Measurements from ENCODE around the gene GID8. TPM values are rescaled to one million over a fixed set of nuclear protein-coding genes. Genes with fewer than 3 reads are reported as not detected.

Gene GID8
- total and polyA plus RNA-seq, 2 of the 13 experiments (the other 11 are each of a cell fraction or from before 2014, with no cell fraction given): 39.6 to 59.8 TPM

DNA sequence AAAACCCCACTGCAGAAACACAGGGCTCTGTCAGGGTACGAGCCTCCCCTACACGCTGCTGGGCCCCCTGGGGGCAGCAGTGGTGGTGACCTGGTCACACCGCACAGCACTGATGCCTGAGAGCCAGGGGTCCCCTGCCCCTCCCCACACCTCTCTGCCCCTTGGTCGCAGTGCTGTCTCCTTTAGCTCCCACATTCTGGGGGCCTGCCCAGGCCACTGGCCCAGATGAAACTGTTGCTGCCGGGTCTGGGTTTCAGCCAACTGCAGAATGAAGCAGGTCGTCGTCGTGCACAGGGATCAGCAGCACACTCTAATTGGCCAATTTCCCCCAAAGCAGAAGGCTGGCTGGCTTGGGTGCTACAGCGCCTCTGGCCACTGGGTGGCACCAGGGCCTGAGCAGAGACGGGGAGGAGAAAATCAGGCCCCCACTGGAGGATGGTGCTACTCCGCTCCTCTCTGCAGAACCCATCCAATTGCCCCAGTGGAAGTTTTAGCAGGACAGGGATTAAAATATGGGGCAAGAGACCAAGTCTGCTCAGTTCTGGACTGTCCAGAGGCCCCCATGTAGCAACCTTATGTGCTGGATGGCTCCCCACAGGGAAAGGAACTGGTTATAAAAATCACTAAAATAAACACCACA lies 37.8 kb upstream of the GID8 start (continued):
- TF ChIP-seq, protein P1, sequence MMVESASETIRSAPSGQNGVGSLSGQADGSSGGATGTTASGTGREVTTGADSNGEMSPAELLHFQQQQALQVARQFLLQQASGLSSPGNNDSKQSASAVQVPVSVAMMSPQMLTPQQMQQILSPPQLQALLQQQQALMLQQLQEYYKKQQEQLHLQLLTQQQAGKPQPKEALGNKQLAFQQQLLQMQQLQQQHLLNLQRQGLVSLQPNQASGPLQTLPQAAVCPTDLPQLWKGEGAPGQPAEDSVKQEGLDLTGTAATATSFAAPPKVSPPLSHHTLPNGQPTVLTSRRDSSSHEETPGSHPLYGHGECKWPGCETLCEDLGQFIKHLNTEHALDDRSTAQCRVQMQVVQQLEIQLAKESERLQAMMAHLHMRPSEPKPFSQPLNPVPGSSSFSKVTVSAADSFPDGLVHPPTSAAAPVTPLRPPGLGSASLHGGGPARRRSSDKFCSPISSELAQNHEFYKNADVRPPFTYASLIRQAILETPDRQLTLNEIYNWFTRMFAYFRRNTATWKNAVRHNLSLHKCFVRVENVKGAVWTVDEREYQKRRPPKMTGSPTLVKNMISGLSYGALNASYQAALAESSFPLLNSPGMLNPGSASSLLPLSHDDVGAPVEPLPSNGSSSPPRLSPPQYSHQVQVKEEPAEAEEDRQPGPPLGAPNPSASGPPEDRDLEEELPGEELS (CRISPR knock-in tag; IDR thresholded peaks at IDR 0.05): peak; percentile 72
- TF ChIP-seq, protein P2, sequence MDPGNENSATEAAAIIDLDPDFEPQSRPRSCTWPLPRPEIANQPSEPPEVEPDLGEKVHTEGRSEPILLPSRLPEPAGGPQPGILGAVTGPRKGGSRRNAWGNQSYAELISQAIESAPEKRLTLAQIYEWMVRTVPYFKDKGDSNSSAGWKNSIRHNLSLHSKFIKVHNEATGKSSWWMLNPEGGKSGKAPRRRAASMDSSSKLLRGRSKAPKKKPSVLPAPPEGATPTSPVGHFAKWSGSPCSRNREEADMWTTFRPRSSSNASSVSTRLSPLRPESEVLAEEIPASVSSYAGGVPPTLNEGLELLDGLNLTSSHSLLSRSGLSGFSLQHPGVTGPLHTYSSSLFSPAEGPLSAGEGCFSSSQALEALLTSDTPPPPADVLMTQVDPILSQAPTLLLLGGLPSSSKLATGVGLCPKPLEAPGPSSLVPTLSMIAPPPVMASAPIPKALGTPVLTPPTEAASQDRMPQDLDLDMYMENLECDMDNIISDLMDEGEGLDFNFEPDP (CRISPR knock-in tag; conservative IDR thresholded peaks at IDR 0.05): no peak
- TF ChIP-seq MLLT10 (CRISPR knock-in tag; IDR thresholded peaks at IDR 0.05) (peak; percentile 64; the same call in 1 of the 2 replicates), RXRA (CRISPR knock-in tag; IDR thresholded peaks at IDR 0.05) (peak; percentile 71), RAD21 (CRISPR knock-in tag; IDR thresholded peaks at IDR 0.05) (peak; percentile 95), FIP1L1 (IDR thresholded peaks at IDR 0.05; ENCODE audit: borderline replicate concordance, insufficient read depth, low read depth, low read length) (peak; percentile 97; the same call in 1 of the 2 replicates), ZNF670 (CRISPR knock-in tag; IDR thresholded peaks at IDR 0.05; ENCODE audit: borderline replicate concordance) (no peak), ARNTL (CRISPR knock-in tag; IDR thresholded peaks at IDR 0.05) (peak; percentile 8; the same call in 1 of the 2 replicates), BHLHE40 (IDR thresholded peaks at IDR 0.05; ENCODE audit: low read length) (no peak), XRCC5 (optimal IDR thresholded peaks at IDR 0.05; ENCODE audit: low read length) (peak; percentile 99), SRF (IDR thresholded peaks at IDR 0.05; ENCODE audit: low read depth, low read length) (peak; percentile 11; the same call in 1 of the 2 replicates), NFKB2 (CRISPR knock-in tag; IDR thresholded peaks at IDR 0.05; ENCODE audit: borderline replicate concordance) (peak; percentile 96), CHD4 (IDR thresholded peaks at IDR 0.05; ENCODE audit: borderline replicate concordance, low read length) (no peak), MTA1 (CRISPR knock-in tag; IDR thresholded peaks at IDR 0.05; ENCODE audit: borderline replicate concordance) (peak; percentile 77; the same call in 1 of the 2 replicates), POLR2G (IDR thresholded peaks at IDR 0.05; ENCODE audit: low read depth, low read length) (peak; percentile 92), ZNF644 (CRISPR knock-in tag; IDR thresholded peaks at IDR 0.05; ENCODE audit: low read depth) (no peak; the same call in 1 of the 2 replicates)
- TF ChIP-seq, protein P3, sequence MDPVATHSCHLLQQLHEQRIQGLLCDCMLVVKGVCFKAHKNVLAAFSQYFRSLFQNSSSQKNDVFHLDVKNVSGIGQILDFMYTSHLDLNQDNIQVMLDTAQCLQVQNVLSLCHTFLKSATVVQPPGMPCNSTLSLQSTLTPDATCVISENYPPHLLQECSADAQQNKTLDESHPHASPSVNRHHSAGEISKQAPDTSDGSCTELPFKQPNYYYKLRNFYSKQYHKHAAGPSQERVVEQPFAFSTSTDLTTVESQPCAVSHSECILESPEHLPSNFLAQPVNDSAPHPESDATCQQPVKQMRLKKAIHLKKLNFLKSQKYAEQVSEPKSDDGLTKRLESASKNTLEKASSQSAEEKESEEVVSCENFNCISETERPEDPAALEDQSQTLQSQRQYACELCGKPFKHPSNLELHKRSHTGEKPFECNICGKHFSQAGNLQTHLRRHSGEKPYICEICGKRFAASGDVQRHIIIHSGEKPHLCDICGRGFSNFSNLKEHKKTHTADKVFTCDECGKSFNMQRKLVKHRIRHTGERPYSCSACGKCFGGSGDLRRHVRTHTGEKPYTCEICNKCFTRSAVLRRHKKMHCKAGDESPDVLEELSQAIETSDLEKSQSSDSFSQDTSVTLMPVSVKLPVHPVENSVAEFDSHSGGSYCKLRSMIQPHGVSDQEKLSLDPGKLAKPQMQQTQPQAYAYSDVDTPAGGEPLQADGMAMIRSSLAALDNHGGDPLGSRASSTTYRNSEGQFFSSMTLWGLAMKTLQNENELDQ (CRISPR knock-in tag; IDR thresholded peaks at IDR 0.05; ENCODE audit: borderline replicate concordance): no peak
- TF ChIP-seq, protein P4, sequence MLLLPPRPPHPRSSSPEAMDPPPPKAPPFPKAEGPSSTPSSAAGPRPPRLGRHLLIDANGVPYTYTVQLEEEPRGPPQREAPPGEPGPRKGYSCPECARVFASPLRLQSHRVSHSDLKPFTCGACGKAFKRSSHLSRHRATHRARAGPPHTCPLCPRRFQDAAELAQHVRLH (CRISPR knock-in tag; IDR thresholded peaks at IDR 0.05; ENCODE audit: borderline replicate concordance, low read depth): no peak; the same call in 1 of the 2 replicates
- TF ChIP-seq, protein P5, sequence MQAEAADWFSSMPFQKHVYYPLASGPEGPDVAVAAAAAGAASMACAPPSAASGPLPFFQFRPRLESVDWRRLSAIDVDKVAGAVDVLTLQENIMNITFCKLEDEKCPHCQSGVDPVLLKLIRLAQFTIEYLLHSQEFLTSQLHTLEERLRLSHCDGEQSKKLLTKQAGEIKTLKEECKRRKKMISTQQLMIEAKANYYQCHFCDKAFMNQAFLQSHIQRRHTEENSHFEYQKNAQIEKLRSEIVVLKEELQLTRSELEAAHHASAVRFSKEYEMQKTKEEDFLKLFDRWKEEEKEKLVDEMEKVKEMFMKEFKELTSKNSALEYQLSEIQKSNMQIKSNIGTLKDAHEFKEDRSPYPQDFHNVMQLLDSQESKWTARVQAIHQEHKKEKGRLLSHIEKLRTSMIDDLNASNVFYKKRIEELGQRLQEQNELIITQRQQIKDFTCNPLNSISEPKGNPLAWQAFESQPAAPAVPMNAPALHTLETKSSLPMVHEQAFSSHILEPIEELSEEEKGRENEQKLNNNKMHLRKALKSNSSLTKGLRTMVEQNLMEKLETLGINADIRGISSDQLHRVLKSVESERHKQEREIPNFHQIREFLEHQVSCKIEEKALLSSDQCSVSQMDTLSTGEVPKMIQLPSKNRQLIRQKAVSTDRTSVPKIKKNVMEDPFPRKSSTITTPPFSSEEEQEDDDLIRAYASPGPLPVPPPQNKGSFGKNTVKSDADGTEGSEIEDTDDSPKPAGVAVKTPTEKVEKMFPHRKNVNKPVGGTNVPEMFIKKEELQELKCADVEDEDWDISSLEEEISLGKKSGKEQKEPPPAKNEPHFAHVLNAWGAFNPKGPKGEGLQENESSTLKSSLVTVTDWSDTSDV (CRISPR knock-in tag; IDR thresholded peaks at IDR 0.05): peak; percentile 89; the same call in 1 of the 2 replicates
